GM23248 (cell line): ENCODE results near the gene TAF1B. TPM values are rescaled to one million over a fixed set of nuclear protein-coding genes. Genes with fewer than 3 reads are reported as not detected.

Experiments used
- DNase-seq: peaks from one replicate; pipeline ENCODE4 v3.0.0-alpha.2; 2015
- H2AFZ ChIP-seq: fragments of 200-600 bp; sonication (generic); 2 replicates; pipeline ENCODE4 v1.6.1; 2016; ENCODE audit warnings: antibody characterized with exemption
- H3F3A ChIP-seq: fragments of 200-600 bp; sonication (generic); 2 replicates; pipeline ENCODE4 v1.6.1; 2016; ENCODE audit warnings: mild to moderate bottlenecking, antibody characterized with exemption, mixed run types; ENCODE audit not compliant: insufficient read depth
- H3K27ac ChIP-seq: fragments of 200-600 bp; sonication (generic); 2 replicates; pipeline ENCODE4 v1.5.1; 2016; ENCODE audit warnings: mild to moderate bottlenecking
- H3K27me3 ChIP-seq: fragments of 200-600 bp; sonication (generic); replicated peaks from 2 replicates; pipeline ENCODE4 v1.6.1; 2016; ENCODE audit warnings: mild to moderate bottlenecking; ENCODE audit not compliant: insufficient read depth
- H3K36me3 ChIP-seq: fragments of 200-600 bp; sonication (generic); 2 replicates; pipeline ENCODE4 v1.6.1; 2016; ENCODE audit warnings: low read depth, mild to moderate bottlenecking
- H3K4me1 ChIP-seq: fragments of 200-600 bp; sonication (generic); 2 replicates; pipeline ENCODE4 v1.6.1; 2016; ENCODE audit warnings: mild to moderate bottlenecking; ENCODE audit not compliant: insufficient read depth
- H3K4me2 ChIP-seq: fragments of 200-600 bp; sonication (generic); one replicate; pipeline ENCODE4 v1.6.1; 2016; ENCODE audit warnings: mild to moderate bottlenecking; ENCODE audit not compliant: unreplicated experiment
- H3K4me3 ChIP-seq: fragments of 200-600 bp; sonication (generic); 2 replicates; pipeline ENCODE4 v1.5.1; 2016; ENCODE audit warnings: mild to moderate bottlenecking
- H3K79me2 ChIP-seq: fragments of 200-600 bp; sonication (generic); 2 replicates; pipeline ENCODE4 v1.6.1; 2016; ENCODE audit warnings: mild to moderate bottlenecking; ENCODE audit not compliant: insufficient read depth
- H3K9ac ChIP-seq: fragments of 200-600 bp; sonication (generic); 2 replicates; pipeline ENCODE4 v1.6.1; 2016; ENCODE audit warnings: mild to moderate bottlenecking
- H3K9me2 ChIP-seq: fragments of 200-600 bp; sonication (generic); 2 replicates; pipeline ENCODE4 v1.6.1; 2016; ENCODE audit warnings: mixed run types, mild to moderate bottlenecking, moderate library complexity; ENCODE audit not compliant: insufficient read depth
- H3K9me3 ChIP-seq: fragments of 200-600 bp; sonication (generic); one replicate; pipeline ENCODE4 v1.6.1; 2017; ENCODE audit warnings: low read depth
- H4K20me1 ChIP-seq: fragments of 200-600 bp; sonication (generic); 2 replicates; pipeline ENCODE4 v1.6.0; 2016; ENCODE audit not compliant: insufficient read depth
- EZH2 ChIP-seq: fragments of 200-600 bp; sonication (generic); IDR thresholded peaks from 2 replicates; pipeline ENCODE4 v1.6.1; 2018; ENCODE audit warnings: antibody characterized with exemption, mild to moderate bottlenecking; ENCODE audit not compliant: insufficient read depth, poor library complexity, severe bottlenecking
- EZH2phosphoT487 ChIP-seq: fragments of 200-600 bp; sonication (generic); IDR thresholded peaks from 2 replicates; pipeline ENCODE4 v1.6.1; 2018; ENCODE audit warnings: antibody characterized with exemption, moderate library complexity, mild to moderate bottlenecking, low read depth; ENCODE audit not compliant: insufficient read depth
- WGBS, 2 experiments: methylation state at CpG; one replicate each; pipeline ENCODE4 v1.1.6; 2015 to 2017; ENCODE audit warnings: low lambda C conversion rate in 2 of 2, low coverage in 1 of 2; ENCODE audit errors: missing lambda C conversion rate in 2 of 2; 5-methylcytosine and 5-hydroxymethylcytosine counted together
- in situ Hi-C: fragments of 300-500 bp; cut with MboI; formaldehyde crosslinking; loops from 2 replicates; pipeline ENCODE4 v1.15.0; 2020
- polyA plus RNA-seq: library from polyadenylated mRNA; unstranded; fragments of >200 nt; fragmentation: Nextera tagmentation; extraction: Ambion mirVana; gene quantifications from 2 replicates; pipeline ENCODE4 v1.2.1, GENCODE V29; 2016
- total RNA-seq: library from RNA; depleted of rRNA; stranded (reverse); fragments of >200 nt; shearing (Covaris generic); gene quantifications from 2 replicates; pipeline ENCODE4 v1.2.3, GENCODE V29; 2014

Gene TAF1B
- total and polyA plus RNA-seq, 2 experiments from 2014 or later, result 16.6 to 27.0 TPM

GRCh38 chr2:9818097-9818496 lies 25.2 kb upstream of the TAF1B start:
- peaks cover 4% of the 10 kb centered on the region; the same call in 1 of the 2 replicates for H3K4me1 ChIP-seq
- no peaks in the 10 kb centered on the region for H4K20me1 ChIP-seq
- WGBS, 2 experiments, result 83 to 100% methylated on average over 2 of the region's 2 CpGs
- H2AFZ ChIP-seq, result no peak overlapping the region
- in situ Hi-C loops, result loop anchor here (10.0 kb wide), 1 partner anchor 237 kb away; no protein-coding TSS in a partner anchor
- no peaks in the 10 kb centered on the region for H3F3A ChIP-seq
- no peaks in the 10 kb centered on the region for H3K36me3 ChIP-seq
- H3K9me2 ChIP-seq, result no peaks in the 10 kb centered on the region
- H3K27me3 ChIP-seq, result no peaks in the 10 kb centered on the region
- H3K9me3 ChIP-seq, result no peaks in the 10 kb centered on the region
- H3K4me2 ChIP-seq, result no peak overlapping the region
- no peak for DNase-seq
- H3K27ac ChIP-seq, result no peak overlapping the region
- no peak overlapping the region for H3K9ac ChIP-seq
- TF ChIP-seq EZH2phosphoT487, result no peak
- no peak for TF ChIP-seq EZH2
- no peaks in the 10 kb centered on the region for H3K79me2 ChIP-seq
- H3K4me3 ChIP-seq, result no peak overlapping the region

- no peaks in the 10 kb centered on the region for H3K27me3 ChIP-seq
- WGBS, 2 experiments, result 92 to 94% methylated on average over 13 of the region's 13 CpGs
- in situ Hi-C loops, result loop anchor here (10.0 kb wide), 1 partner anchor 235 kb away; no protein-coding TSS in a partner anchor
- H3F3A ChIP-seq, result no peaks in the 10 kb centered on the region
- H3K4me3 ChIP-seq, result no peak overlapping the region
- no peak for DNase-seq
- H3K9me3 ChIP-seq, result no peaks in the 10 kb centered on the region
- H3K9me2 ChIP-seq, result no peaks in the 10 kb centered on the region
- no peak overlapping the region for H3K4me2 ChIP-seq
- H3K36me3 ChIP-seq, result no peaks in the 10 kb centered on the region
- H3K79me2 ChIP-seq, result no peaks in the 10 kb centered on the region
- H3K4me1 ChIP-seq, result no peaks in the 10 kb centered on the region
- H3K27ac ChIP-seq, result no peak overlapping the region
- no peak for TF ChIP-seq EZH2phosphoT487
- TF ChIP-seq EZH2, result no peak
- no peak overlapping the region for H3K9ac ChIP-seq
- H2AFZ ChIP-seq, result no peak overlapping the region
- no peaks in the 10 kb centered on the region for H4K20me1 ChIP-seq
Measured at GRCh38 chr2:9819551-9819950, 23.7 kb upstream of the TAF1B start.

GRCh38 chr2:9820020-9820973 lies 23.0 kb upstream of the TAF1B start:
- Histone ChIP-seq H3F3A (no peaks in the 10 kb centered on the region), H3K9ac (no peak overlapping the region), H4K20me1 (no peaks in the 10 kb centered on the region), H3K9me2 (no peaks in the 10 kb centered on the region), H3K27ac (no peak overlapping the region), H3K9me3 (no peaks in the 10 kb centered on the region), H3K36me3 (no peaks in the 10 kb centered on the region), H3K4me3 (no peak overlapping the region), H2AFZ (no peak overlapping the region), H3K27me3 (no peaks in the 10 kb centered on the region), H3K4me2 (no peak overlapping the region), H3K4me1 (no peaks in the 10 kb centered on the region), H3K79me2 (no peaks in the 10 kb centered on the region)
- in situ Hi-C loops, result no loop called here
- TF ChIP-seq EZH2 (no peak), EZH2phosphoT487 (no peak)
- 82 to 84% methylated on average over 32 of the region's 32 CpGs for WGBS, 2 experiments
- DNase-seq, result peak; percentile 55

- Histone ChIP-seq H3K9me2 (no peaks in the 10 kb centered on the region), H3F3A (no peaks in the 10 kb centered on the region), H3K4me2 (no peak overlapping the region), H2AFZ (no peak overlapping the region), H3K9ac (no peak overlapping the region), H3K9me3 (no peaks in the 10 kb centered on the region), H4K20me1 (no peaks in the 10 kb centered on the region), H3K4me3 (no peak overlapping the region), H3K27ac (no peak overlapping the region), H3K36me3 (no peaks in the 10 kb centered on the region), H3K27me3 (no peaks in the 10 kb centered on the region), H3K79me2 (no peaks in the 10 kb centered on the region), H3K4me1 (no peaks in the 10 kb centered on the region)
- DNase-seq, result no peak
- WGBS, 2 experiments, result 82 to 86% methylated on average over 12 of the region's 12 CpGs
- no peak for TF ChIP-seq EZH2
- no peak for TF ChIP-seq EZH2phosphoT487
- in situ Hi-C loops, result no loop called here
Measured at GRCh38 chr2:9821805-9822445, 21.3 kb upstream of the TAF1B start.
